SK-N-SH treated with all-trans-retinoic acid at 6 μM for 48 hours (cell line): ENCODE data around the gene CACNA1G.

Experiments used
- GLIS3 ChIP-seq: fragments of 250-450 bp; sonication (Bioruptor Pico); IDR thresholded peaks from 2 replicates; pipeline ENCODE4 v1.5.0; 2020; ENCODE audit warnings: mild to moderate bottlenecking, moderate library complexity
- TCF4 ChIP-seq: fragments of 250-450 bp; sonication (Bioruptor Pico); IDR thresholded peaks from 2 replicates; pipeline ENCODE4 v1.8.0; 2021; ENCODE audit warnings: mild to moderate bottlenecking, moderate library complexity, borderline replicate concordance
- TOX ChIP-seq: fragments of 250-450 bp; sonication (Bioruptor Pico); IDR thresholded peaks from 2 replicates; pipeline ENCODE4 v1.8.0; 2021; ENCODE audit warnings: mild to moderate bottlenecking, moderate library complexity, borderline replicate concordance
- ZFP30 ChIP-seq: fragments of 450-650 bp; formaldehyde crosslinking; IDR thresholded peaks from 2 replicates; pipeline ENCODE4 v1.5.0; 2022; ENCODE audit warnings: mild to moderate bottlenecking, moderate library complexity
- TF ChIP-seq, protein P1 (sequence below): fragments of 250-450 bp; sonication (Bioruptor Pico); IDR thresholded peaks from 2 replicates; pipeline ENCODE4 v1.8.0; 2020; ENCODE audit warnings: mild to moderate bottlenecking, moderate library complexity, borderline replicate concordance
- TF ChIP-seq, protein P2 (sequence below): fragments of 250-450 bp; sonication (Bioruptor Pico); IDR thresholded peaks from 2 replicates; pipeline ENCODE4 v1.5.0; 2020; ENCODE audit warnings: mild to moderate bottlenecking, moderate library complexity
- TF ChIP-seq, protein P3 (sequence below): fragments of 250-450 bp; sonication (Bioruptor Pico); IDR thresholded peaks from 2 replicates; pipeline ENCODE4 v1.5.1; 2021; ENCODE audit warnings: mild to moderate bottlenecking, moderate library complexity
- TF ChIP-seq, protein P4 (sequence below): fragments of 250-450 bp; sonication (Bioruptor Pico); IDR thresholded peaks from 2 replicates; pipeline ENCODE4 v1.8.0; 2021; ENCODE audit warnings: low read depth, mild to moderate bottlenecking, moderate library complexity, borderline replicate concordance

DNA sequence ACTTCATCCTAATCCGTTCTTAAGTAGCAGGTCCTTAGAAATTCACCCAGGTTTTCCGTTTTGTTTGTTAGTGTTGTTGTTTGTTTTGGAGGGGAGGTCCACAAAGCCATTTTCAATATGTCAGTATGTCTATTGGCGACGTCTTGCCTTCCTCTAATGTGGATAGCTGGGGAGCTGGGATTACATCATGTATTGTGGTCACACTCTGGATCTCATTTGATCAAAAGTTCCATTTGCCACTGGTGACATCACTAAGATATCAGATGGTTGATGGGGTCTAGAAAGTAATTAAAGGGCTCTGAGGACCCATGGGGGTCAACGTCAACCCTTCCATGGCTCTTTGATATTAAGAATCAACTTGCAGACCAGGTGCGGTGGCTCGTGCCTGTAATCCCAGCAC lies 30.7 kb upstream of the CACNA1G start:
- TF ChIP-seq TCF4 (CRISPR knock-in tag): no peak
- TF ChIP-seq, protein P1, sequence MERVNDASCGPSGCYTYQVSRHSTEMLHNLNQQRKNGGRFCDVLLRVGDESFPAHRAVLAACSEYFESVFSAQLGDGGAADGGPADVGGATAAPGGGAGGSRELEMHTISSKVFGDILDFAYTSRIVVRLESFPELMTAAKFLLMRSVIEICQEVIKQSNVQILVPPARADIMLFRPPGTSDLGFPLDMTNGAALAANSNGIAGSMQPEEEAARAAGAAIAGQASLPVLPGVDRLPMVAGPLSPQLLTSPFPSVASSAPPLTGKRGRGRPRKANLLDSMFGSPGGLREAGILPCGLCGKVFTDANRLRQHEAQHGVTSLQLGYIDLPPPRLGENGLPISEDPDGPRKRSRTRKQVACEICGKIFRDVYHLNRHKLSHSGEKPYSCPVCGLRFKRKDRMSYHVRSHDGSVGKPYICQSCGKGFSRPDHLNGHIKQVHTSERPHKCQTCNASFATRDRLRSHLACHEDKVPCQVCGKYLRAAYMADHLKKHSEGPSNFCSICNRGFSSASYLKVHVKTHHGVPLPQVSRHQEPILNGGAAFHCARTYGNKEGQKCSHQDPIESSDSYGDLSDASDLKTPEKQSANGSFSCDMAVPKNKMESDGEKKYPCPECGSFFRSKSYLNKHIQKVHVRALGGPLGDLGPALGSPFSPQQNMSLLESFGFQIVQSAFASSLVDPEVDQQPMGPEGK (CRISPR knock-in tag): no peak
- TF ChIP-seq, protein P2, sequence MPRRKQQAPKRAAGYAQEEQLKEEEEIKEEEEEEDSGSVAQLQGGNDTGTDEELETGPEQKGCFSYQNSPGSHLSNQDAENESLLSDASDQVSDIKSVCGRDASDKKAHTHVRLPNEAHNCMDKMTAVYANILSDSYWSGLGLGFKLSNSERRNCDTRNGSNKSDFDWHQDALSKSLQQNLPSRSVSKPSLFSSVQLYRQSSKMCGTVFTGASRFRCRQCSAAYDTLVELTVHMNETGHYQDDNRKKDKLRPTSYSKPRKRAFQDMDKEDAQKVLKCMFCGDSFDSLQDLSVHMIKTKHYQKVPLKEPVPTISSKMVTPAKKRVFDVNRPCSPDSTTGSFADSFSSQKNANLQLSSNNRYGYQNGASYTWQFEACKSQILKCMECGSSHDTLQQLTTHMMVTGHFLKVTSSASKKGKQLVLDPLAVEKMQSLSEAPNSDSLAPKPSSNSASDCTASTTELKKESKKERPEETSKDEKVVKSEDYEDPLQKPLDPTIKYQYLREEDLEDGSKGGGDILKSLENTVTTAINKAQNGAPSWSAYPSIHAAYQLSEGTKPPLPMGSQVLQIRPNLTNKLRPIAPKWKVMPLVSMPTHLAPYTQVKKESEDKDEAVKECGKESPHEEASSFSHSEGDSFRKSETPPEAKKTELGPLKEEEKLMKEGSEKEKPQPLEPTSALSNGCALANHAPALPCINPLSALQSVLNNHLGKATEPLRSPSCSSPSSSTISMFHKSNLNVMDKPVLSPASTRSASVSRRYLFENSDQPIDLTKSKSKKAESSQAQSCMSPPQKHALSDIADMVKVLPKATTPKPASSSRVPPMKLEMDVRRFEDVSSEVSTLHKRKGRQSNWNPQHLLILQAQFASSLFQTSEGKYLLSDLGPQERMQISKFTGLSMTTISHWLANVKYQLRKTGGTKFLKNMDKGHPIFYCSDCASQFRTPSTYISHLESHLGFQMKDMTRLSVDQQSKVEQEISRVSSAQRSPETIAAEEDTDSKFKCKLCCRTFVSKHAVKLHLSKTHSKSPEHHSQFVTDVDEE (CRISPR knock-in tag): no peak
- no peak for TF ChIP-seq TOX (CRISPR knock-in tag)
- TF ChIP-seq ZFP30 (CRISPR knock-in tag): no peak
- TF ChIP-seq, protein P3, sequence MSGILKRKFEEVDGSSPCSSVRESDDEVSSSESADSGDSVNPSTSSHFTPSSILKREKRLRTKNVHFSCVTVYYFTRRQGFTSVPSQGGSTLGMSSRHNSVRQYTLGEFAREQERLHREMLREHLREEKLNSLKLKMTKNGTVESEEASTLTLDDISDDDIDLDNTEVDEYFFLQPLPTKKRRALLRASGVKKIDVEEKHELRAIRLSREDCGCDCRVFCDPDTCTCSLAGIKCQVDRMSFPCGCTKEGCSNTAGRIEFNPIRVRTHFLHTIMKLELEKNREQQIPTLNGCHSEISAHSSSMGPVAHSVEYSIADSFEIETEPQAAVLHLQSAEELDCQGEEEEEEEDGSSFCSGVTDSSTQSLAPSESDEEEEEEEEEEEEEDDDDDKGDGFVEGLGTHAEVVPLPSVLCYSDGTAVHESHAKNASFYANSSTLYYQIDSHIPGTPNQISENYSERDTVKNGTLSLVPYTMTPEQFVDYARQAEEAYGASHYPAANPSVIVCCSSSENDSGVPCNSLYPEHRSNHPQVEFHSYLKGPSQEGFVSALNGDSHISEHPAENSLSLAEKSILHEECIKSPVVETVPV (CRISPR knock-in tag): no peak
- TF ChIP-seq, protein P4, sequence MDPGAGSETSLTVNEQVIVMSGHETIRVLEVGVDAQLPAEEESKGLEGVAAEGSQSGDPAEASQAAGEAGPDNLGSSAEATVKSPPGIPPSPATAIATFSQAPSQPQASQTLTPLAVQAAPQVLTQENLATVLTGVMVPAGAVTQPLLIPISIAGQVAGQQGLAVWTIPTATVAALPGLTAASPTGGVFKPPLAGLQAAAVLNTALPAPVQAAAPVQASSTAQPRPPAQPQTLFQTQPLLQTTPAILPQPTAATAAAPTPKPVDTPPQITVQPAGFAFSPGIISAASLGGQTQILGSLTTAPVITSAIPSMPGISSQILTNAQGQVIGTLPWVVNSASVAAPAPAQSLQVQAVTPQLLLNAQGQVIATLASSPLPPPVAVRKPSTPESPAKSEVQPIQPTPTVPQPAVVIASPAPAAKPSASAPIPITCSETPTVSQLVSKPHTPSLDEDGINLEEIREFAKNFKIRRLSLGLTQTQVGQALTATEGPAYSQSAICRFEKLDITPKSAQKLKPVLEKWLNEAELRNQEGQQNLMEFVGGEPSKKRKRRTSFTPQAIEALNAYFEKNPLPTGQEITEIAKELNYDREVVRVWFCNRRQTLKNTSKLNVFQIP (CRISPR knock-in tag): no peak
- no peak for TF ChIP-seq GLIS3 (CRISPR knock-in tag)
